K562 (cell line): ENCODE results near the gene CTBP2. TPM values are rescaled to one million over a fixed set of nuclear protein-coding genes. Genes with fewer than 3 reads are reported as not detected.

Experiments
- ATAC-seq: fragments of 200-7000 bp; cut with Tn5 transposase; 3 replicates; pipeline ENCODE4 v1.9.1; 2020; ENCODE audit warnings: moderate library complexity
- BruUV-seq: library from RNA; stranded (reverse); fragments of 400-500 nt; replicated peaks from 2 replicates; lab custom pipeline; 2021; lab: Mats Ljungman, UMichigan
- CTCF ChIA-PET: fragments of 300-600 bp; formaldehyde crosslinking; extraction: SDS; loops from one replicate; lab custom pipeline; 2021; ENCODE audit warnings: low intra/inter-chr PET ratio; lab: Yijun Ruan, JAX
- POLR2A ChIA-PET: fragments of 300-600, 350-650 bp; sonication (Branson Sonifier 250); formaldehyde crosslinking; extraction: SDS; loops from one replicate; lab custom pipeline; 2021; ENCODE audit warnings: antibody characterized with exemption, inconsistent platforms; lab: Yijun Ruan, JAX
- DNase-seq, 4 experiments: peaks; one replicate each; pipeline versions ENCODE4 v3.0.0 to v3.0.0-alpha.2; 2011 to 2018; ENCODE audit warnings: low spot score in 3 of 4, mixed read lengths in 3 of 4; ENCODE audit errors: extremely low read depth in 1 of 4
- FAIRE-seq: peaks from 2 replicates; lab custom pipeline; 2011; peaks lifted over from hg19 to GRCh38; lab: Jason Lieb, UNC
- H2AFZ ChIP-seq: 2 replicates; pipeline ENCODE4 v1.6.0; 2011; ENCODE audit warnings: low read depth, low read length, control low read depth, inconsistent platforms
- H3K27ac ChIP-seq: fragments of 200-600 bp; 3 replicates; pipeline ENCODE4 v1.8.0; 2011; ENCODE audit warnings: low read depth, mild to moderate bottlenecking, control low read depth, inconsistent platforms, low read length, moderate library complexity, mixed read lengths; ENCODE audit errors: extremely low read depth
- H3K27me3 ChIP-seq, 2 experiments: fragments of 300-600 bp in 1 of 2; 2 replicates in 1 of 2; 3 replicates in 1 of 2; pipeline versions ENCODE4 v1.6.0 to v1.8.0; 2011; ENCODE audit warnings: inconsistent platforms in 2 of 2, low read length in 2 of 2, mild to moderate bottlenecking in 1 of 2, mixed read lengths in 1 of 2, moderate library complexity in 1 of 2; ENCODE audit not compliant: control insufficient read depth in 2 of 2, insufficient read depth in 2 of 2
- H3K36me3 ChIP-seq: fragments of 300-600 bp; 3 replicates; pipeline ENCODE4 v1.8.0; 2011; ENCODE audit warnings: mild to moderate bottlenecking, low read length, inconsistent platforms; ENCODE audit not compliant: control insufficient read depth, insufficient read depth
- H3K4me1 ChIP-seq, 2 experiments: fragments of 200-600 bp in 1 of 2; replicated peaks in 1 of 2; 2 replicates in 1 of 2; 3 replicates in 1 of 2; pipeline versions ENCODE4 v1.5.1 to v1.8.0; 2011; ENCODE audit warnings: inconsistent platforms in 2 of 2, low read length in 2 of 2, mild to moderate bottlenecking in 1 of 2, mixed read lengths in 1 of 2, moderate library complexity in 1 of 2; ENCODE audit not compliant: control insufficient read depth in 2 of 2, insufficient read depth in 2 of 2
- H3K4me2 ChIP-seq: 2 replicates; pipeline ENCODE4 v1.6.1; 2011; ENCODE audit warnings: low read length, control low read depth, inconsistent platforms, mixed read lengths; ENCODE audit not compliant: insufficient read depth
- H3K4me3 ChIP-seq: fragments of 200-600 bp; sonication (generic), shearing (Covaris generic); 2 replicates; pipeline ENCODE4 v1.5.1; 2016; ENCODE audit warnings: control low read depth, inconsistent platforms
- H3K79me2 ChIP-seq: fragments of 200-600 bp; 3 replicates; pipeline ENCODE4 v1.8.0; 2011; ENCODE audit warnings: low read length, inconsistent platforms; ENCODE audit not compliant: control insufficient read depth, insufficient read depth
- H3K9ac ChIP-seq, 2 experiments: 2 replicates each; pipeline versions ENCODE4 v1.6.0 to v1.6.1; 2011; ENCODE audit warnings: low read depth in 2 of 2, low read length in 2 of 2, control low read depth in 1 of 2, inconsistent platforms in 1 of 2, mild to moderate bottlenecking in 1 of 2, mixed read lengths in 1 of 2; ENCODE audit not compliant: insufficient read depth in 1 of 2
- H3K9me1 ChIP-seq: one replicate; pipeline ENCODE4 v1.6.0; 2011; ENCODE audit warnings: inconsistent platforms, mild to moderate bottlenecking, low read length, moderate library complexity; ENCODE audit not compliant: control insufficient read depth, insufficient read depth
- H3K9me3 ChIP-seq: replicated peaks from 2 replicates; pipeline ENCODE4 v1.5.1; 2011; ENCODE audit warnings: low read depth, low read length, inconsistent platforms; ENCODE audit not compliant: control insufficient read depth, insufficient read depth
- H4K20me1 ChIP-seq: replicated peaks from 2 replicates; pipeline ENCODE4 v1.6.1; 2011; ENCODE audit warnings: low read length, inconsistent platforms, mixed read lengths; ENCODE audit not compliant: control insufficient read depth, insufficient read depth
- CEBPZ ChIP-seq: fragments of 150-350 bp; IDR thresholded peaks from 2 replicates; pipeline ENCODE4 v1.6.1; 2014; ENCODE audit warnings: low read depth, mild to moderate bottlenecking, low read length, borderline replicate concordance
- FIP1L1 ChIP-seq: fragments of 200-400 bp; formaldehyde crosslinking; IDR thresholded peaks from 2 replicates; pipeline ENCODE4 v1.6.1; 2018; ENCODE audit warnings: mild to moderate bottlenecking, low read depth, low read length; ENCODE audit not compliant: poor library complexity, severe bottlenecking
- HDGF ChIP-seq: fragments of 450-650 bp; IDR thresholded peaks from 2 replicates; pipeline ENCODE4 v1.6.1; 2016
- HEY1 ChIP-seq: fragments of 250-450 bp; sonication (Bioruptor Pico); IDR thresholded peaks from 2 replicates; pipeline ENCODE4 v1.5.0; 2020; ENCODE audit warnings: mild to moderate bottlenecking, moderate library complexity, borderline replicate concordance
- NCOR1 ChIP-seq: fragments of 450-650 bp; IDR thresholded peaks from 2 replicates; pipeline ENCODE4 v1.6.1; 2016; ENCODE audit warnings: mild to moderate bottlenecking, moderate library complexity
- PRPF4 ChIP-seq: fragments of 200-400 bp; formaldehyde crosslinking; IDR thresholded peaks from one replicate; pipeline ENCODE4 v1.6.1; 2017; ENCODE audit warnings: low read length, low read depth, mild to moderate bottlenecking; ENCODE audit not compliant: insufficient read depth, poor library complexity, severe bottlenecking
- RCOR1 ChIP-seq, 2 experiments: IDR thresholded peaks; 2 replicates each; pipeline ENCODE4 v1.6.1; 2012; ENCODE audit warnings: low read depth in 2 of 2, low read length in 2 of 2, borderline replicate concordance in 1 of 2, improper control_type of control experiment in 1 of 2
- RFX7 ChIP-seq: fragments of 250-450 bp; sonication (Bioruptor Pico); IDR thresholded peaks from 2 replicates; pipeline ENCODE4 v1.5.1; 2021; ENCODE audit warnings: mild to moderate bottlenecking
- XRCC4 ChIP-seq: IDR thresholded peaks from one replicate; pipeline ENCODE4 v1.6.1; 2011; ENCODE audit not compliant: insufficient read depth, insufficient read length; ENCODE audit errors: extremely low read depth
- YBX1 ChIP-seq: fragments of 450-650 bp; IDR thresholded peaks from 2 replicates; pipeline ENCODE4 v1.7.1; 2016; ENCODE audit warnings: mild to moderate bottlenecking
- ZBTB2 ChIP-seq: fragments of 450-650 bp; IDR thresholded peaks from 2 replicates; pipeline ENCODE4 v1.6.1; 2016; ENCODE audit warnings: antibody characterized with exemption
- ZNF140 ChIP-seq: fragments of 250-450 bp; sonication (Bioruptor Pico); IDR thresholded peaks from 2 replicates; pipeline ENCODE4 v1.8.0; 2021; ENCODE audit warnings: moderate library complexity, mild to moderate bottlenecking, inconsistent platforms
- ZNF592 ChIP-seq: fragments of 450-650 bp; IDR thresholded peaks from 2 replicates; pipeline ENCODE4 v1.6.1; 2017; ENCODE audit warnings: antibody characterized with exemption, mild to moderate bottlenecking
- ZNF707 ChIP-seq: fragments of 250-450 bp; sonication (Bioruptor Pico); conservative IDR thresholded peaks from 2 replicates; pipeline ENCODE4 v1.8.0; 2022; ENCODE audit warnings: inconsistent platforms, mild to moderate bottlenecking, moderate library complexity
- WGBS: fragments of 100-300 bp; shearing (Covaris generic); methylation state at CpG from one replicate; pipeline ENCODE4 v1.1.6; 2016; ENCODE audit warnings: low coverage, mixed read lengths; ENCODE audit not compliant: insufficient coverage; ENCODE audit errors: missing lambda C conversion rate; 5-methylcytosine and 5-hydroxymethylcytosine counted together
- in situ Hi-C: fragments of 300-500 bp; cut with MboI; formaldehyde crosslinking; loops from 4 replicates; pipeline ENCODE4 v1.15.0; 2018; ENCODE audit warnings: inconsistent platforms, mixed read lengths
- intact Hi-C: fragments of 100-400 bp; cut with micrococcal nuclease; formaldehyde crosslinking; loops from 2 replicates; pipeline ENCODE4 v1.14.2; 2022
- polyA plus RNA-seq, 8 experiments: library from polyadenylated mRNA; depleted of rRNA in 4 of 8; stranded (reverse) in 5 of 8; unstranded in 3 of 8; fragments of >200 nt; fragmentation: Nextera tagmentation in 2 of 8; fragmentation: Illumina TruSeq in 1 of 8; extraction: Ambion mirVana in 2 of 8; extraction: Trizol in 1 of 8; gene quantifications; 2 replicates each; pipeline versions ENCODE4 v1.2.1 to v1.2.3, GENCODE V29; 2011 to 2014; ENCODE audit warnings: inconsistent platforms in 1 of 8, missing spikeins in 1 of 8
- total RNA-seq, 7 experiments: library from RNA; depleted of rRNA in 6 of 7; stranded (reverse); fragments of >200 nt in 6 of 7; fragmentation: Illumina TruSeq in 2 of 7; extraction: Trizol in 2 of 7; gene quantifications; 2 replicates each; pipeline versions ENCODE4 v1.2.1 to v1.2.3, GENCODE V29; 2011 to 2021; ENCODE audit warnings: low replicate concordance in 1 of 7

The CTBP2 gene
- total and polyA plus RNA-seq, 9 of the 15 experiments (the other 6 are each of a cell fraction or from before 2014, with no cell fraction given) = 1.3 to 8.8 (median 5.1) TPM

- in situ Hi-C loops = no loop called here
- POLR2A ChIA-PET = interaction anchor here (0.6 kb wide), 1 partner anchor 117 kb away, joined by 3 read pairs; no protein-coding TSS in a partner anchor
- WGBS = 89% methylated on average over 5 of the region's 6 CpGs
- Histone ChIP-seq H3K27ac (no peak overlapping the region), H4K20me1 (peaks cover 31% of the 10 kb centered on the region), H3K36me3 (peaks cover 13% of the 10 kb centered on the region; the same call in 2 of the 3 replicates), H2AFZ (no peak overlapping the region), H3K4me2 (no peak overlapping the region), H3K9me1 (no peaks in the 10 kb centered on the region), H3K4me3 (no peak overlapping the region), H3K9ac (no peak overlapping the region), H3K4me1 (no peaks in the 10 kb centered on the region; a peak in 1 of 5 replicates), H3K9me3 (no peaks in the 10 kb centered on the region), H3K27me3 (no peaks in the 10 kb centered on the region), H3K79me2 (peaks cover 78% of the 10 kb centered on the region)
- BruUV-seq = no TSS peak
- CTCF ChIA-PET = no interaction called here
- FAIRE-seq = no peak
- intact Hi-C loops = no loop called here
- DNase-seq = no peak
- no peak for ATAC-seq
- TF ChIP-seq RCOR1 (IDR thresholded peaks at IDR 0.05; ENCODE audit: borderline replicate concordance in 1 of 2, low read depth in 2 of 2, low read length in 2 of 2) = no peak
- TF ChIP-seq HDGF = no peak
- TF ChIP-seq NCOR1 = no peak
- no peak for TF ChIP-seq FIP1L1
- no peak for TF ChIP-seq PRPF4
- no peak for TF ChIP-seq CEBPZ
- TF ChIP-seq ZNF592 = no peak
- no peak for TF ChIP-seq ZNF707
- TF ChIP-seq YBX1 = no peak
- TF ChIP-seq RFX7 (CRISPR knock-in tag) = no peak
- TF ChIP-seq ZBTB2 = no peak
- no peak for TF ChIP-seq ZNF140 (CRISPR knock-in tag)
- TF ChIP-seq XRCC4 = no peak
- TF ChIP-seq HEY1 (CRISPR knock-in tag) = no peak
Measured at GRCh38 chr10:125095228-125095627, 65.1 kb downstream of the CTBP2 start.
